ENCODE results near the gene DDIAS. TPM values are rescaled to one million over a fixed set of nuclear protein-coding genes. Genes with fewer than 3 reads are reported as not detected.

The DDIAS gene
- total RNA-seq, 2 donors from 2014 or later: 14.4 to 24.1 TPM

GRCh38 chr11:82890936-82891335 lies 10.6 kb upstream of the DDIAS start:
- no peaks in the 10 kb centered on the region for H3K27me3 ChIP-seq (ENCODE audit: control insufficient read depth, insufficient read depth, low read length, poor library complexity, severe bottlenecking)
- Mint-ChIP-seq H3K27ac (no peak overlapping the region), H3K9me3 (no peaks in the 10 kb centered on the region), H3K27me3 (ENCODE audit: insufficient read depth) (no peaks in the 10 kb centered on the region), H3K4me1 (peaks cover 10% of the 10 kb centered on the region), H3K36me3 (ENCODE audit: low read depth) (peaks cover 3% of the 10 kb centered on the region), H3K4me3 (no peak overlapping the region)
- no peak overlapping the region for H3K27ac ChIP-seq (ENCODE audit: low read depth, low read length)
- H3K4me3 ChIP-seq (ENCODE audit: low read length): no peak overlapping the region
- H3K36me3 ChIP-seq (ENCODE audit: control insufficient read depth, insufficient read depth, low read length): no peaks in the 10 kb centered on the region
- peaks cover 2% of the 10 kb centered on the region for H3K4me1 ChIP-seq (ENCODE audit: control insufficient read depth, insufficient read depth, low read length)
- TF ChIP-seq, protein P1, sequence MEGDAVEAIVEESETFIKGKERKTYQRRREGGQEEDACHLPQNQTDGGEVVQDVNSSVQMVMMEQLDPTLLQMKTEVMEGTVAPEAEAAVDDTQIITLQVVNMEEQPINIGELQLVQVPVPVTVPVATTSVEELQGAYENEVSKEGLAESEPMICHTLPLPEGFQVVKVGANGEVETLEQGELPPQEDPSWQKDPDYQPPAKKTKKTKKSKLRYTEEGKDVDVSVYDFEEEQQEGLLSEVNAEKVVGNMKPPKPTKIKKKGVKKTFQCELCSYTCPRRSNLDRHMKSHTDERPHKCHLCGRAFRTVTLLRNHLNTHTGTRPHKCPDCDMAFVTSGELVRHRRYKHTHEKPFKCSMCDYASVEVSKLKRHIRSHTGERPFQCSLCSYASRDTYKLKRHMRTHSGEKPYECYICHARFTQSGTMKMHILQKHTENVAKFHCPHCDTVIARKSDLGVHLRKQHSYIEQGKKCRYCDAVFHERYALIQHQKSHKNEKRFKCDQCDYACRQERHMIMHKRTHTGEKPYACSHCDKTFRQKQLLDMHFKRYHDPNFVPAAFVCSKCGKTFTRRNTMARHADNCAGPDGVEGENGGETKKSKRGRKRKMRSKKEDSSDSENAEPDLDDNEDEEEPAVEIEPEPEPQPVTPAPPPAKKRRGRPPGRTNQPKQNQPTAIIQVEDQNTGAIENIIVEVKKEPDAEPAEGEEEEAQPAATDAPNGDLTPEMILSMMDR (conservative IDR thresholded peaks at IDR 0.05): no peak
- H3K9me3 ChIP-seq (ENCODE audit: control insufficient read depth, low read length): no peaks in the 10 kb centered on the region
- no peak for DNase-seq
- H3K9ac ChIP-seq (ENCODE audit: extremely low read depth, low read length, poor library complexity, severe bottlenecking): no peak overlapping the region

DNA sequence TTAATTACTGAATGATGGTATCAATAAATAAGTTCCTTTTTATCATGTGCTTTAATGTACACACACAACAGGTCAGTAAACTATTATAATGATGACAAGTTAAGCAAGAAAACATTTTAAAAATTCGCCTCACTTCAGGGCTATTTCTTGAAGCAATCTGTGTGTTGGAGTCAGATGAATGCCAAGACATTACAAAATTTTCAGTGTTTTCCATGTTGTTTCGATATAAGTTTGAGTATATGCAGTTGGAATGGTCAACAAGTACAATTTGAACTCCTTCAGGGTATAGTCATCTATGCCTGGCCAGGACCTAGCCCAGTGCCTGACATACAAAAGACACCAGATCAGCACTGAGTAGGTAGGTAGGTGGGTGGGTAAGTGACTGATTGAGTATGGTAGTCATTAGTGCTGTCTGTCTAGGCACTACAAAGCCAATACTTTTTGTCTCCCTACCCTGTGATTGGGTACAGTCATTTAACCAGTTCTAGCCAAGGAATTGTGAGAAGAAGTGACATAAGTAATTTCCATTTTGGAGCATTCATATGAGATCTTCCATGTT lies 8.8 kb upstream of the DDIAS start:
- Mint-ChIP-seq H3K4me1 (peaks cover 8% of the 10 kb centered on the region), H3K36me3 (ENCODE audit: low read depth) (peaks cover 5% of the 10 kb centered on the region), H3K9me3 (no peaks in the 10 kb centered on the region), H3K27ac (no peak overlapping the region), H3K4me3 (no peak overlapping the region), H3K27me3 (ENCODE audit: insufficient read depth) (no peaks in the 10 kb centered on the region)
- no peaks in the 10 kb centered on the region for H3K9me3 ChIP-seq (ENCODE audit: control insufficient read depth, low read length)
- no peak overlapping the region for H3K4me3 ChIP-seq (ENCODE audit: low read length)
- TF ChIP-seq, protein P1 (conservative IDR thresholded peaks at IDR 0.05): no peak
- H3K36me3 ChIP-seq (ENCODE audit: control insufficient read depth, insufficient read depth, low read length): no peaks in the 10 kb centered on the region
- H3K27ac ChIP-seq (ENCODE audit: low read depth, low read length): no peak overlapping the region
- H3K4me1 ChIP-seq (ENCODE audit: control insufficient read depth, insufficient read depth, low read length): peaks cover 1% of the 10 kb centered on the region
- no peaks in the 10 kb centered on the region for H3K27me3 ChIP-seq (ENCODE audit: control insufficient read depth, insufficient read depth, low read length, poor library complexity, severe bottlenecking)
- WGBS, 2 experiments (ENCODE audit: insufficient coverage in 1 of 2, insufficient read length in 1 of 2): 86 to 93% methylated on average over 1 to 2 of the region's 2 CpGs
- no peak for DNase-seq
- H3K9ac ChIP-seq (ENCODE audit: extremely low read depth, low read length, poor library complexity, severe bottlenecking): no peak overlapping the region

DNA sequence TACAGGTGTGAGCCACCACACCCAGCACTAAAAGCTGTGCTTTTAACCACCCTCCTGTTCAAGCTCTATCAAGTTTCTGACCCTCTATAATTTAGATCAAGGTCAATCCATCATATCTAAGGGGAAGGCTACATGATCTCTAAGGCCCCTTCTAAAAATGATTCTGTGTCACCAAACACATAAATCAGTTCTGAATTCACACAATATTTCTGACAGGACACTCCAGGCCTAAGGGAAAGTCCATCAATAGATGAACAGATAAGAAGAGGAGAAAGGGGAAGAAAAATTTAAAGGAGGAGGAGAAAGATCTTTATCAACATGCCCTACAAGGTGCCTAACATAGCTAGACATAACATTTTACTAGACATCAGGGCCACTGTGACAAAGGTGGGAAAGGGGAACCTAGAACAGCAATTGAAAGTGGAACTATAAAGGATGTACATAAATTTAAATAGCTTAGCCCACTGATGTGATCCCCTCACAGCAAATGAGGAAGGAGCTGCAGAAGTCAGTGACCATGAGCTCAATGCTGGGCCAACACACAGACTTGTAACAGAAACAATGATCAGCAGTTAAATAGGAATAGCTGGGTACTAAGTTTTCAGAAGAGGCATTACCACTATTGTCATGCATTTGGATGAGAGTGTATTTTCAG lies 6.0 kb upstream of the DDIAS start:
- DNase-seq: no peak
- Histone ChIP-seq H3K4me3 (ENCODE audit: low read length) (no peak overlapping the region), H3K27ac (ENCODE audit: low read depth, low read length) (no peak overlapping the region), H3K4me1 (ENCODE audit: control insufficient read depth, insufficient read depth, low read length) (no peaks in the 10 kb centered on the region), H3K27me3 (ENCODE audit: control insufficient read depth, insufficient read depth, low read length, poor library complexity, severe bottlenecking) (no peaks in the 10 kb centered on the region), H3K9ac (ENCODE audit: extremely low read depth, low read length, poor library complexity, severe bottlenecking) (no peak overlapping the region), H3K9me3 (ENCODE audit: control insufficient read depth, low read length) (no peaks in the 10 kb centered on the region), H3K36me3 (ENCODE audit: control insufficient read depth, insufficient read depth, low read length) (no peaks in the 10 kb centered on the region)
- H3K36me3 Mint-ChIP-seq (ENCODE audit: low read depth): peaks cover 4% of the 10 kb centered on the region
- no peak overlapping the region for H3K27ac Mint-ChIP-seq
- no peak overlapping the region for H3K4me3 Mint-ChIP-seq
- H3K9me3 Mint-ChIP-seq: no peaks in the 10 kb centered on the region
- peaks cover 12% of the 10 kb centered on the region for H3K4me1 Mint-ChIP-seq
- TF ChIP-seq, protein P1 (conservative IDR thresholded peaks at IDR 0.05): no peak
- no peaks in the 10 kb centered on the region for H3K27me3 Mint-ChIP-seq (ENCODE audit: insufficient read depth)
